CD4-positive, CD25-positive, alpha-beta regulatory T cell (primary cell): ENCODE data around the gene ZFP91. TPM values are rescaled to one million over a fixed set of nuclear protein-coding genes. Genes with fewer than 3 reads are reported as not detected.
A peak's percentile ranks its signal among the peaks of the same experiment; 100 is the strongest.

Experiments used
- ATAC-seq, 2 donors: fragments of 150-1000 bp; cut with Tn5 transposase; one replicate each; pipeline ENCODE4 v1.10.0; 2021; ENCODE audit warnings: low read depth in 2 of 2, moderate number of reproducible peaks in 2 of 2, moderate library complexity in 1 of 2
- DNase-seq, 3 donors: peaks; one replicate each; pipeline versions ENCODE4 v3.0.0 to v3.0.0-alpha.2; 2012 to 2022; ENCODE audit warnings: mixed read lengths in 1 of 3
- H3K27ac ChIP-seq: one replicate; pipeline ENCODE4 v1.7.0; 2013; ENCODE audit warnings: mild to moderate bottlenecking, low read length; ENCODE audit not compliant: insufficient read depth, poor library complexity, severe bottlenecking
- H3K27me3 ChIP-seq: one replicate; pipeline ENCODE4 v1.7.0; 2013; ENCODE audit warnings: low read length; ENCODE audit not compliant: control insufficient read depth, insufficient read depth
- H3K36me3 ChIP-seq: one replicate; pipeline ENCODE4 v1.7.0; 2013; ENCODE audit warnings: mild to moderate bottlenecking, low read length, moderate library complexity; ENCODE audit not compliant: control insufficient read depth, insufficient read depth
- H3K4me1 ChIP-seq: 2 replicates; pipeline ENCODE4 v1.7.0; 2013; ENCODE audit warnings: mild to moderate bottlenecking, low read length; ENCODE audit not compliant: insufficient read depth, control insufficient read depth, poor library complexity, severe bottlenecking
- H3K4me3 ChIP-seq: one replicate; pipeline ENCODE4 v1.7.0; 2013; ENCODE audit warnings: low read depth, mild to moderate bottlenecking, low read length, moderate library complexity
- H3K9me3 ChIP-seq, 2 experiments: 1 replicate in 1 of 2; 2 replicates in 1 of 2; pipeline ENCODE4 v1.7.0; 2013; ENCODE audit warnings: low read length in 2 of 2, mild to moderate bottlenecking in 1 of 2, moderate library complexity in 1 of 2; ENCODE audit not compliant: control insufficient read depth in 2 of 2
- H3K27ac Mint-ChIP-seq, 3 donors: one replicate each; pipeline ENCODE4 v1.8.0; 2020 to 2022; ENCODE audit warnings: mild to moderate bottlenecking in 3 of 3, mixed read lengths in 3 of 3, moderate library complexity in 2 of 3
- H3K27me3 Mint-ChIP-seq: one replicate; pipeline ENCODE4 v1.8.0; 2022; ENCODE audit warnings: mild to moderate bottlenecking, mixed read lengths
- H3K36me3 Mint-ChIP-seq: one replicate; pipeline ENCODE4 v1.8.0; 2020; ENCODE audit warnings: mixed read lengths
- H3K4me1 Mint-ChIP-seq, 4 donors: one replicate each; pipeline ENCODE4 v1.8.0; 2020 to 2022; ENCODE audit warnings: mixed read lengths in 4 of 4, mild to moderate bottlenecking in 1 of 4
- H3K4me3 Mint-ChIP-seq, 4 donors: one replicate each; pipeline ENCODE4 v1.8.0; 2020 to 2022; ENCODE audit warnings: mild to moderate bottlenecking in 4 of 4, mixed read lengths in 4 of 4, moderate library complexity in 3 of 4
- H3K9me3 Mint-ChIP-seq, 7 donors: one replicate each; pipeline ENCODE4 v1.8.0; 2020 to 2022; ENCODE audit warnings: mixed read lengths in 7 of 7, mild to moderate bottlenecking in 3 of 7, moderate library complexity in 2 of 7
- polyA plus RNA-seq, 4 donors: library from polyadenylated mRNA; unstranded; fragments of 300-500 nt; fragmentation: Illumina TruSeq; gene quantifications; one replicate each; pipeline ENCODE4 v1.2.3, GENCODE V29; 2021
- total RNA-seq: library from RNA; stranded (reverse); gene quantifications from one replicate; pipeline ENCODE4 v1.2.3, GENCODE V29; 2022

ZFP91 gene
- total and polyA plus RNA-seq, 5 donors from 2014 or later = 5.0 to 46.5 (median 7.5) TPM

GRCh38 chr11:58622344-58622743 is 43.5 kb downstream of the ZFP91 start, which contains the start of gene CNTF:
Gene CNTF, plus strand, starts transcription at chr11:58622665. Its CDS starts 88 bp downstream, at chr11:58622753.
- Histone ChIP-seq H3K27ac (no peak within 1 kb of the TSS), H3K27me3 (no peaks in the 10 kb centered on the region), H3K4me3 (no peak within 1 kb of the TSS), H3K4me1 (peaks cover 4% of the 10 kb centered on the region), H3K9me3 (no peaks in the 10 kb centered on the region), H3K36me3 (peaks cover 73% of the 10 kb centered on the region)
- Mint-ChIP-seq H3K27me3 (no peaks in the 10 kb centered on the region), H3K27ac (peak within 1 kb of the TSS; percentile 20 to 84 (median 55)), H3K4me1 (peaks cover 9 to 21% (median 17%) of the 10 kb centered on the region in 4 donors), H3K9me3 (no peaks in the 10 kb centered on the region), H3K36me3 (peaks cover 50% of the 10 kb centered on the region), H3K4me3 (no peak within 1 kb of the TSS)
- no peak for DNase-seq
- no peak for ATAC-seq

- Histone ChIP-seq H3K36me3 (peaks cover 45% of the 10 kb centered on the region), H3K4me1 (peaks cover 4% of the 10 kb centered on the region), H3K27ac (no peak overlapping the region), H3K27me3 (no peaks in the 10 kb centered on the region), H3K9me3 (no peaks in the 10 kb centered on the region), H3K4me3 (no peak overlapping the region)
- Mint-ChIP-seq H3K9me3 (no peaks in the 10 kb centered on the region), H3K36me3 (peaks cover 23% of the 10 kb centered on the region), H3K4me1 (peaks cover 11 to 15% (median 13%) of the 10 kb centered on the region in 4 donors), H3K4me3 (peak overlapping the region in 1 of 4 donors; percentile 16), H3K27ac (peak overlapping the region in 1 of 3 donors; percentile 48), H3K27me3 (no peaks in the 10 kb centered on the region)
- no peak for ATAC-seq
- no peak for DNase-seq
Measured at GRCh38 chr11:58625086-58625485, 46.2 kb downstream of the ZFP91 start.

GRCh38 chr11:58625826-58626460 is 47.1 kb downstream of the ZFP91 start:
- Histone ChIP-seq H3K4me3 (no peak overlapping the region), H3K27me3 (no peaks in the 10 kb centered on the region), H3K36me3 (peaks cover 37% of the 10 kb centered on the region), H3K27ac (no peak overlapping the region), H3K9me3 (no peaks in the 10 kb centered on the region), H3K4me1 (peaks cover 4% of the 10 kb centered on the region)
- peaks cover 8 to 15% (median 13%) of the 10 kb centered on the region in 4 donors for H3K4me1 Mint-ChIP-seq
- no peaks in the 10 kb centered on the region for H3K27me3 Mint-ChIP-seq
- DNase-seq (no peak), ATAC-seq (no peak)
- peak overlapping the region; percentile 34 to 66 (median 48) for H3K27ac Mint-ChIP-seq
- H3K9me3 Mint-ChIP-seq = no peaks in the 10 kb centered on the region
- H3K36me3 Mint-ChIP-seq = peaks cover 19% of the 10 kb centered on the region
- H3K4me3 Mint-ChIP-seq = no peak overlapping the region

GRCh38 chr11:58626934-58627483 is 48.1 kb downstream of the ZFP91 start:
- no peak overlapping the region for H3K27ac ChIP-seq
- H3K27ac Mint-ChIP-seq = peak overlapping the region; percentile 9 to 22 (median 10)
- no peak for DNase-seq
- H3K27me3 Mint-ChIP-seq = no peaks in the 10 kb centered on the region
- H3K9me3 Mint-ChIP-seq = no peaks in the 10 kb centered on the region
- no peaks in the 10 kb centered on the region for H3K9me3 ChIP-seq
- H3K4me3 Mint-ChIP-seq = no peak overlapping the region
- peaks cover 35% of the 10 kb centered on the region for H3K36me3 ChIP-seq
- peaks cover 19% of the 10 kb centered on the region for H3K36me3 Mint-ChIP-seq
- H3K27me3 ChIP-seq = no peaks in the 10 kb centered on the region
- no peaks in the 10 kb centered on the region for H3K4me1 ChIP-seq
- peaks cover 5 to 7% (median 6%) of the 10 kb centered on the region in 4 donors for H3K4me1 Mint-ChIP-seq
- no peak for ATAC-seq
- H3K4me3 ChIP-seq = no peak overlapping the region

GRCh38 chr11:58628446-58628845 is 49.6 kb downstream of the ZFP91 start:
- H3K4me3 ChIP-seq = no peak overlapping the region
- H3K4me1 Mint-ChIP-seq = peaks cover 0 to 6% (median 5%) of the 10 kb centered on the region in 4 donors
- no peak for ATAC-seq

GRCh38 chr11:58629857-58630256 is 51.0 kb downstream of the ZFP91 start:
- peak in 2 of 3 donors; percentile 22 to 54 for DNase-seq
- no peaks in the 10 kb centered on the region for H3K4me1 ChIP-seq
- Mint-ChIP-seq H3K4me1 (peaks cover 0 to 6% (median 5%) of the 10 kb centered on the region in 4 donors), H3K4me3 (no peak overlapping the region), H3K36me3 (peaks cover 3% of the 10 kb centered on the region), H3K27me3 (no peaks in the 10 kb centered on the region), H3K9me3 (no peaks in the 10 kb centered on the region), H3K27ac (peak overlapping the region; percentile 65 to 77 (median 72))
- H3K27me3 ChIP-seq = no peaks in the 10 kb centered on the region
- H3K36me3 ChIP-seq = peaks cover 9% of the 10 kb centered on the region
- no peak overlapping the region for H3K4me3 ChIP-seq
- no peak for ATAC-seq
- no peak overlapping the region for H3K27ac ChIP-seq
- H3K9me3 ChIP-seq = no peaks in the 10 kb centered on the region

More at GRCh38 chr11:58628446-58628845, 49.6 kb downstream of the ZFP91 start:
- no peaks in the 10 kb centered on the region for H3K4me1 ChIP-seq
- Mint-ChIP-seq H3K36me3 (peaks cover 14% of the 10 kb centered on the region), H3K4me3 (no peak overlapping the region), H3K27me3 (no peaks in the 10 kb centered on the region), H3K9me3 (no peaks in the 10 kb centered on the region), H3K27ac (no peak overlapping the region)
- DNase-seq = no peak
- no peak overlapping the region for H3K27ac ChIP-seq
- H3K27me3 ChIP-seq = no peaks in the 10 kb centered on the region
- H3K9me3 ChIP-seq = no peaks in the 10 kb centered on the region
- H3K36me3 ChIP-seq = peaks cover 22% of the 10 kb centered on the region

- H3K36me3 ChIP-seq = no peaks in the 10 kb centered on the region
- H3K9me3 ChIP-seq = no peaks in the 10 kb centered on the region
- no peak for ATAC-seq
- Mint-ChIP-seq H3K36me3 (no peaks in the 10 kb centered on the region), H3K27me3 (no peaks in the 10 kb centered on the region), H3K9me3 (no peaks in the 10 kb centered on the region), H3K4me3 (no peak overlapping the region), H3K4me1 (peaks cover 0 to 6% (median 4%) of the 10 kb centered on the region in 4 donors), H3K27ac (peak overlapping the region in 1 of 3 donors; percentile 6)
- no peaks in the 10 kb centered on the region for H3K4me1 ChIP-seq
- H3K27ac ChIP-seq = no peak overlapping the region
- DNase-seq = no peak
- no peaks in the 10 kb centered on the region for H3K27me3 ChIP-seq
- no peak overlapping the region for H3K4me3 ChIP-seq
Measured at GRCh38 chr11:58631378-58631777, 52.5 kb downstream of the ZFP91 start.
